ENCODE data around the gene PRTG.

Gene PRTG

DNA sequence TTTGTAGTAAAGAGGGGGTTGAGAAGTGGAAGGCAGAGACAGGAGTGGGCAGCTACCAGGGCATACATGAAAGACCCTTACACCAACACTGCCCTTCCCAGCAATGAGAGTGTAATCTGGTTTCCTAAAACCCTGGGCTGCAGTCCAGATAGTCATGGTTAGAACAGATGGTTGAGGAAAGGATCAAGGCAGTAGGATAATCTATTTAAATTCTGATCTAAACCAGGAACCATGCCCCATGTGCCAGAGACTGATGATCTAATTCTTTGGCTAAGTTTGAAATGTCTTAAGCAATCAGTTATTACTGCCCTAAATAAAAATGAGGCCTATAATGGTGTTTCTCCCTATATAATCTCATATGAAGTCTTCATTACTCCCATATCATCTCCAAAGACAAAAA is 59.6 kb downstream of the PRTG start:
- TF ChIP-seq PAX5 (IDR thresholded peaks at IDR 0.05; ENCODE audit: insufficient read depth, low read length, severe bottlenecking) (no peak), POLR2A (IDR thresholded peaks at IDR 0.05; ENCODE audit: low read depth, low read length) (no peak), POLR2AphosphoS5 (IDR thresholded peaks at IDR 0.05; ENCODE audit: low read depth, low read length) (no peak), SPI1 (IDR thresholded peaks at IDR 0.05; ENCODE audit: low read depth, low read length) (no peak)
- FAIRE-seq = no peak
- no peak for DNase-seq (ENCODE audit: insufficient read length, low spot score)

DNA sequence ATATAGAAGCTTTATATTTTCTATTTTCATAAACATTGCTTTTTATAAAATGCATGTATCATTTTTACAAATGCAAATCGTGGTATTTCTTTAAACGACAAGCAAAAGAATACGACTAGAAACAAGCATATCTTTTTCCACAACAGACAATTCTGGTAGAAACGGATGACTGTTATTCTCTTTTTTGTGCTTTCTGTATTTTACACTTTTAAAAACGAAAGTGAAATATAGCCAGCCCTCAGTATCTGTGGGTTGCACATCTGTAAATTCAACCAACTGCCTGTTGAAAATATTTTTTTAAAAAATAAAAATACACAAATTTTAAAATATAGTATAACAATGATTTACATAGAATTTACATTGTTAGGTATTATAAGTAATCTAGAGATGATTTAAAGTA is 61.3 kb downstream of the PRTG start:
- TF ChIP-seq TAF1 (IDR thresholded peaks at IDR 0.05; ENCODE audit: low read depth, low read length) = no peak
- TF ChIP-seq SPI1 (IDR thresholded peaks at IDR 0.05; ENCODE audit: low read depth, low read length) = no peak
- no peak for TF ChIP-seq POU2F2 (IDR thresholded peaks at IDR 0.05; ENCODE audit: low read depth, low read length)
- no peak for TF ChIP-seq PAX5 (IDR thresholded peaks at IDR 0.05; ENCODE audit: insufficient read depth, low read length, severe bottlenecking)
- no peak for TF ChIP-seq POLR2AphosphoS5 (IDR thresholded peaks at IDR 0.05; ENCODE audit: low read depth, low read length)
- no peak for TF ChIP-seq POLR2A (IDR thresholded peaks at IDR 0.05; ENCODE audit: low read depth, low read length)
- DNase-seq (ENCODE audit: insufficient read length, low spot score) = no peak
- FAIRE-seq = no peak

DNA sequence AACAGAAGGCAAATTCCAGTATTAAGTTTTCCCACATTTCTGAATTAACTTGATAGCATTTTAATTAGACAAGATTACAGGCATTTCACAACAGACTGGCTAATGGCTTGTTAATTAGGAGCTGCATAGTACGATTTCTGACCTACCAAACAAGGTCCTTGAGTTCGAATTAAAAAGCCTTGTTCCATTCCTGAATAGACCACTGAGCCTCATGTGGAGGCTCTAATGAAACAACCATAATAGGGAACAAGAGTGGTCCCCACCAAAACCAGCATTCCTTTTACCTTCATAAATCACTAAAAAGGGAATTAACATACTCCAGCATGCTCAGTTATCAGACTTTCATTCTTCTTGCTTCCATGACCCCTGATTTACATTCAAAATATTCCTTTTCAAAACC is 66.4 kb downstream of the PRTG start:
- FAIRE-seq (no peak), DNase-seq (ENCODE audit: insufficient read length, low spot score) (no peak)
- TF ChIP-seq TAF1 (IDR thresholded peaks at IDR 0.05; ENCODE audit: low read depth, low read length) = no peak
- no peak for TF ChIP-seq PAX5 (IDR thresholded peaks at IDR 0.05; ENCODE audit: insufficient read depth, low read length, severe bottlenecking)
- TF ChIP-seq POLR2AphosphoS5 (IDR thresholded peaks at IDR 0.05; ENCODE audit: low read depth, low read length) = no peak
- no peak for TF ChIP-seq POLR2A (IDR thresholded peaks at IDR 0.05; ENCODE audit: low read depth, low read length)
- no peak for TF ChIP-seq POU2F2 (IDR thresholded peaks at IDR 0.05; ENCODE audit: low read depth, low read length)
- TF ChIP-seq SPI1 (IDR thresholded peaks at IDR 0.05; ENCODE audit: low read depth, low read length) = no peak

DNA sequence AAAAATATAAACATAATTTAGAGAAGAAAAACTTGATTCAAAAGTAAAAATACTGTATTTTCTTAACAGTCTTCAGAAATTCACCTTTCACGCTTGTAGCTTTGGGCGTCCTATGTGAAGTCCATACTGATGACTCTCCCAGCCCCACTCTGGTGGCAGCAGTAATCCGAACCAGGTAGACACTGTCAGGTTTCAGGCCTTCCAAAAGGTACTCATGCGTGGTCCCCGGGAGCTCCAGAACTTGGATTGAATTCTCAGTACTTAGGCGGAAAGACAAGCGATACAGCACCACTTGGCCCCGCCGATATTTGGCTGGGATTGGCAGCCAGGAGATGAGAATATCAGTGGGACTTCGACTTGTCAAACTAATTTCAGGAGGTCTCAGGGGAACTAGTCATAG is 69.7 kb downstream of the PRTG start:
- no peak for TF ChIP-seq POU2F2 (IDR thresholded peaks at IDR 0.05; ENCODE audit: low read depth, low read length)
- no peak for TF ChIP-seq SPI1 (IDR thresholded peaks at IDR 0.05; ENCODE audit: low read depth, low read length)
- no peak for TF ChIP-seq PAX5 (IDR thresholded peaks at IDR 0.05; ENCODE audit: insufficient read depth, low read length, severe bottlenecking)
- TF ChIP-seq POLR2A (IDR thresholded peaks at IDR 0.05; ENCODE audit: low read depth, low read length) = no peak
- TF ChIP-seq TAF1 (IDR thresholded peaks at IDR 0.05; ENCODE audit: low read depth, low read length) = no peak
- no peak for TF ChIP-seq POLR2AphosphoS5 (IDR thresholded peaks at IDR 0.05; ENCODE audit: low read depth, low read length)
- FAIRE-seq = no peak
- no peak for DNase-seq (ENCODE audit: insufficient read length, low spot score)

DNA sequence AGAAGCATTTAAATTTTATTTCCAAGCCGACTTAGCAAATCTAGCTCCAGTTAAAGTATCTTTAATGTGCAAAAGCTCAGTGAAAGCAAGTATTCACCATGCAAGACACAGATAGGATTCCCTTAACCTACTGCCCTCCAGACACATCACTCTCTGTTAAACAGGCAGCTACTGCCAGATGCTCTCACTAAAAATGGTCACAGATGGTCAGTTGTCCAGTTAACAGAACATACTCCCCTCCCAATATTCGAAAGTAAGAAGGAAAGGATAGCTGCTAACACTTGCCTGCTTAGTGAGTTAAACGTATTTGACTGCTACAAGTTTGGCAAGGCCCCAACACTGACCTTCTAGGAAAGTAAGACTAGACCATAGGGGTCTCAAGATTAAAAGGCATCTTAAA is 73.7 kb downstream of the PRTG start:
- DNase-seq (ENCODE audit: insufficient read length, low spot score) = no peak
- TF ChIP-seq SPI1 (IDR thresholded peaks at IDR 0.05; ENCODE audit: low read depth, low read length) (no peak), POLR2AphosphoS5 (IDR thresholded peaks at IDR 0.05; ENCODE audit: low read depth, low read length) (no peak), POU2F2 (IDR thresholded peaks at IDR 0.05; ENCODE audit: low read depth, low read length) (no peak), PAX5 (IDR thresholded peaks at IDR 0.05; ENCODE audit: insufficient read depth, low read length, severe bottlenecking) (no peak), TAF1 (IDR thresholded peaks at IDR 0.05; ENCODE audit: low read depth, low read length) (no peak), POLR2A (IDR thresholded peaks at IDR 0.05; ENCODE audit: low read depth, low read length) (no peak)
- peak; percentile 9 for FAIRE-seq

- FAIRE-seq (no peak), DNase-seq (ENCODE audit: insufficient read length, low spot score) (no peak)
- TF ChIP-seq POLR2A (IDR thresholded peaks at IDR 0.05; ENCODE audit: low read depth, low read length) = no peak
- TF ChIP-seq POU2F2 (IDR thresholded peaks at IDR 0.05; ENCODE audit: low read depth, low read length) = no peak
- TF ChIP-seq TAF1 (IDR thresholded peaks at IDR 0.05; ENCODE audit: low read depth, low read length) = no peak
- no peak for TF ChIP-seq PAX5 (IDR thresholded peaks at IDR 0.05; ENCODE audit: insufficient read depth, low read length, severe bottlenecking)
- no peak for TF ChIP-seq SPI1 (IDR thresholded peaks at IDR 0.05; ENCODE audit: low read depth, low read length)
- TF ChIP-seq POLR2AphosphoS5 (IDR thresholded peaks at IDR 0.05; ENCODE audit: low read depth, low read length) = no peak
Observed at GRCh38 chr15:55665605-55666227, 77.2 kb downstream of the PRTG start.

GRCh38 chr15:55661428-55661827 is 81.5 kb downstream of the PRTG start:
- no peak for TF ChIP-seq POLR2A (IDR thresholded peaks at IDR 0.05; ENCODE audit: low read depth, low read length)
- no peak for TF ChIP-seq POU2F2 (IDR thresholded peaks at IDR 0.05; ENCODE audit: low read depth, low read length)
- TF ChIP-seq TAF1 (IDR thresholded peaks at IDR 0.05; ENCODE audit: low read depth, low read length) = no peak
- no peak for TF ChIP-seq SPI1 (IDR thresholded peaks at IDR 0.05; ENCODE audit: low read depth, low read length)
- no peak for TF ChIP-seq PAX5 (IDR thresholded peaks at IDR 0.05; ENCODE audit: insufficient read depth, low read length, severe bottlenecking)
- no peak for TF ChIP-seq POLR2AphosphoS5 (IDR thresholded peaks at IDR 0.05; ENCODE audit: low read depth, low read length)
- no peak for DNase-seq (ENCODE audit: insufficient read length, low spot score)
- FAIRE-seq = no peak

DNA sequence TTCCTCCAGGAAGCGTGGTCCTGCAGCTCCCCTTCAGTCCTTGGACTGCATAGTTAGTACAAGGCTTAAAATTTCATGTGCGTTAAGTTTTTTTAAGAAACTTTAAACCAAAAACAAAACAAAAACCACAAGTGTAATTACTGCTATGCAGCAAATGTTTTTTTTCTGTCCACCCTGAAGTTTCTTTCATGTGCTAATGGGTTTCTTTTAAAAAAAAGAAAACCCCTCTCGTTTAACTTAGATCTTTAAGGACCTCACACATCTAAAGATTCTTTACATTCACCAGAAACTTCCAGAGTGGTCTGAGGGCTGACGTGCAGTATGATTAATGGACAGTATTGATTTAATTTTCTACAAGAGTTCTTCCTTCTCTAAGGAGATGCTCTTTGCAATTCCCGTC is 82.8 kb downstream of the PRTG start:
- no peak for FAIRE-seq

DNA sequence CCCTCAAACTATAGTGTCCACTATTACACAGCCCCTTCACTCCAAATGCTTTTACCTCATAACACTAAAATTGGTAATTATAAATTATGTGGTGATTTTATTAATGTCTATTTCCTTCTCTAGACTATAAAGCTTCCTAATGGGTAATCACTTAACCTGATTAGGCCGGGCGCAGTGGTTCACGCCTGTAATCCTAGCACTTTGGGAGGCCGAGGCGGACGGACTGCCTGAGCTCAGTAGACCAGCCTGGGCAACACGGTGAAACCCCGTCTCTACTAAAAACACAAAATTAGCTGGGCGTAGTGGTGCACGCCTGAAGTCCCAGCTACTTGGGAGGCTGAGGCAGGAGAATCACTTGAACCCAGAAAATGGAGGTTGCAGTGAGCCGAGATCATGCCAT is 83.5 kb downstream of the PRTG start:
- TF ChIP-seq SPI1 (IDR thresholded peaks at IDR 0.05; ENCODE audit: low read depth, low read length) (no peak), PAX5 (IDR thresholded peaks at IDR 0.05; ENCODE audit: insufficient read depth, low read length, severe bottlenecking) (no peak), POLR2AphosphoS5 (IDR thresholded peaks at IDR 0.05; ENCODE audit: low read depth, low read length) (no peak), TAF1 (IDR thresholded peaks at IDR 0.05; ENCODE audit: low read depth, low read length) (no peak), POU2F2 (IDR thresholded peaks at IDR 0.05; ENCODE audit: low read depth, low read length) (no peak), POLR2A (IDR thresholded peaks at IDR 0.05; ENCODE audit: low read depth, low read length) (no peak)
- FAIRE-seq (no peak), DNase-seq (ENCODE audit: insufficient read length, low spot score) (no peak)

More for the DNA sequence above, 82.8 kb downstream of the PRTG start:
- no peak for DNase-seq (ENCODE audit: insufficient read length, low spot score)
- no peak for TF ChIP-seq PAX5 (IDR thresholded peaks at IDR 0.05; ENCODE audit: insufficient read depth, low read length, severe bottlenecking)
- TF ChIP-seq POLR2A (IDR thresholded peaks at IDR 0.05; ENCODE audit: low read depth, low read length) = no peak
- no peak for TF ChIP-seq SPI1 (IDR thresholded peaks at IDR 0.05; ENCODE audit: low read depth, low read length)
- no peak for TF ChIP-seq TAF1 (IDR thresholded peaks at IDR 0.05; ENCODE audit: low read depth, low read length)
- no peak for TF ChIP-seq POU2F2 (IDR thresholded peaks at IDR 0.05; ENCODE audit: low read depth, low read length)
- TF ChIP-seq POLR2AphosphoS5 (IDR thresholded peaks at IDR 0.05; ENCODE audit: low read depth, low read length) = no peak

DNA sequence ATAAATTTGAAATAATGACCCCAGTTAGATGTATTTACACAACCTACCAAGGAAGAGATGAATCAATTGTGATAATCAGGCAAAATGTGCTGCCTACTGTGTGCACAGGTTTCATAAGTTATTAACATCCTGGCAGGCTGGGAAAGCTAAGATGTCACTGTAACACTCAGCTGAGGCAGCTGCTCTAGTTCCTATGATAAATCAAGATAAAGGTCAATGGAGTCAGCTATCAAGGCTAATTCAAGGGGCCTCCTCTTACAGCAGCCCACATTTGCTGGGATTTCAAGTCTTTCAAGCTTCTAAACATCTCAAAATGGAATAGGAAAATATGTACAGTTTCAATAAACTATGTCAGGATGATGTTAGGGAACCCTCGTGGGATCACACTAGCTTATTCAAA is 84.1 kb downstream of the PRTG start:
- TF ChIP-seq POLR2AphosphoS5 (IDR thresholded peaks at IDR 0.05; ENCODE audit: low read depth, low read length) (no peak), TAF1 (IDR thresholded peaks at IDR 0.05; ENCODE audit: low read depth, low read length) (no peak), POLR2A (IDR thresholded peaks at IDR 0.05; ENCODE audit: low read depth, low read length) (no peak), PAX5 (IDR thresholded peaks at IDR 0.05; ENCODE audit: insufficient read depth, low read length, severe bottlenecking) (no peak), SPI1 (IDR thresholded peaks at IDR 0.05; ENCODE audit: low read depth, low read length) (no peak), POU2F2 (IDR thresholded peaks at IDR 0.05; ENCODE audit: low read depth, low read length) (no peak)
- DNase-seq (ENCODE audit: insufficient read length, low spot score) (no peak), FAIRE-seq (no peak)
